ENCODE data around the gene DHX8. TPM values are rescaled to one million over a fixed set of nuclear protein-coding genes. Genes with fewer than 3 reads are reported as not detected.

Gene DHX8
- total and polyA plus RNA-seq, 2 of the 8 experiments (the other 6 are each of a cell fraction or from before 2014, with no cell fraction given): 30.5 to 59.4 TPM

DNA sequence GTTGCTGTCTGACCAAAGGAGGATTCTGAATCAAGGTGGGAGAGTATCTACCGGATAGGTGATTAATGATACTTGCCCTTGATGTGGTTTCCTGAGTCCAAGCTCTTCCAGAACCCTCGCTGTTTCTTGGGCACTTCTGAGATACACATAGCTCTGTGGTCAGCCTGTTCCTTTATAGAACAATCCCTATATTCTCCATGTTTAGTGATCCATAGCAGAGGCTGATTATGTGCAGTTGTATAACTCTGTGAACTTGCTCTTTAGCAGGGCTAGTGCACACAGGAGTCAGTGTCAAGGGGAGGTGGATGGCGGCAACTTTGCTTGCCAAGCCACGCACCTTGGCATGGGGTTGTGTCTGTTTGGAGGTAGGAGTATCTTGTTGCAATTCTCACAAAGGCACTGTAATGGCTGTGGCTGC is 48.9 kb upstream of the DHX8 start (continued):
- TF ChIP-seq FOSL1 (IDR thresholded peaks at IDR 0.05; ENCODE audit: insufficient read depth, low read depth, low read length): no peak
- no peak for TF ChIP-seq TCF12 (IDR thresholded peaks at IDR 0.05; ENCODE audit: low read depth, low read length)

All from H1 (cell line).